Measurements from ENCODE around the gene CADPS.

DNA sequence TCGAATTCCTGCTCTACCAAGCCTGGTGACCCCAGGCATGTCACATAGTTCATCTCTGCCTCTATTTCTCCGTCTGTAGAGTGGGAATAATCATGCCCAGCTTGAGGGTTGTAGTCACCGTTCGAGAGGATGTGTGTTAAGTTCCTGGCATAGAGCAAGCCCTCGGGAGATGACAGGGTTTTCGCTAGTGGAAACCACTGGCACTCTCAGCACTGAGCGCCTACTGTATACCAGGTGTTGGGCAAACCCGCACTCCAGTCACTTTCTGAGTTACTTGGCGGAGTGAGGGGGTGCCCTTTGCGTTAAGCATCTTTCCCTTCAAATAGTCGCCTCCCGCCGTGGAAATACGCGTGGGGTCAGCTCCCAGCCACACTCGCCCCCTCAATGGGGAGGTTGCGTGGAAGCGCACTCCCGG, 506.9 kb downstream of the CADPS start:
- TF ChIP-seq, protein P1, sequence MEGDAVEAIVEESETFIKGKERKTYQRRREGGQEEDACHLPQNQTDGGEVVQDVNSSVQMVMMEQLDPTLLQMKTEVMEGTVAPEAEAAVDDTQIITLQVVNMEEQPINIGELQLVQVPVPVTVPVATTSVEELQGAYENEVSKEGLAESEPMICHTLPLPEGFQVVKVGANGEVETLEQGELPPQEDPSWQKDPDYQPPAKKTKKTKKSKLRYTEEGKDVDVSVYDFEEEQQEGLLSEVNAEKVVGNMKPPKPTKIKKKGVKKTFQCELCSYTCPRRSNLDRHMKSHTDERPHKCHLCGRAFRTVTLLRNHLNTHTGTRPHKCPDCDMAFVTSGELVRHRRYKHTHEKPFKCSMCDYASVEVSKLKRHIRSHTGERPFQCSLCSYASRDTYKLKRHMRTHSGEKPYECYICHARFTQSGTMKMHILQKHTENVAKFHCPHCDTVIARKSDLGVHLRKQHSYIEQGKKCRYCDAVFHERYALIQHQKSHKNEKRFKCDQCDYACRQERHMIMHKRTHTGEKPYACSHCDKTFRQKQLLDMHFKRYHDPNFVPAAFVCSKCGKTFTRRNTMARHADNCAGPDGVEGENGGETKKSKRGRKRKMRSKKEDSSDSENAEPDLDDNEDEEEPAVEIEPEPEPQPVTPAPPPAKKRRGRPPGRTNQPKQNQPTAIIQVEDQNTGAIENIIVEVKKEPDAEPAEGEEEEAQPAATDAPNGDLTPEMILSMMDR (conservative IDR thresholded peaks at IDR 0.05; ENCODE audit: low read depth, low read length), result no peak
- TF ChIP-seq EZH2phosphoT487 (IDR thresholded peaks at IDR 0.05; ENCODE audit: borderline replicate concordance, low read length), result no peak
